MM.1S (cell line): Measurements from ENCODE around the gene TEKT2.

Experiments
- EZH2 ChIP-seq: fragments of 300-600 bp; sonication (generic); optimal IDR thresholded peaks from 2 replicates; pipeline ENCODE3; 2017; ENCODE audit warnings: low read depth, mild to moderate bottlenecking, antibody characterized with exemption, low read length, mixed read lengths
- TF ChIP-seq, protein P1 (sequence below): fragments of 300-600 bp; sonication (generic); IDR thresholded peaks from 2 replicates; pipeline ENCODE4 v1.5.1; 2016; ENCODE audit warnings: antibody characterized with exemption, low read length, mixed read lengths

DNA sequence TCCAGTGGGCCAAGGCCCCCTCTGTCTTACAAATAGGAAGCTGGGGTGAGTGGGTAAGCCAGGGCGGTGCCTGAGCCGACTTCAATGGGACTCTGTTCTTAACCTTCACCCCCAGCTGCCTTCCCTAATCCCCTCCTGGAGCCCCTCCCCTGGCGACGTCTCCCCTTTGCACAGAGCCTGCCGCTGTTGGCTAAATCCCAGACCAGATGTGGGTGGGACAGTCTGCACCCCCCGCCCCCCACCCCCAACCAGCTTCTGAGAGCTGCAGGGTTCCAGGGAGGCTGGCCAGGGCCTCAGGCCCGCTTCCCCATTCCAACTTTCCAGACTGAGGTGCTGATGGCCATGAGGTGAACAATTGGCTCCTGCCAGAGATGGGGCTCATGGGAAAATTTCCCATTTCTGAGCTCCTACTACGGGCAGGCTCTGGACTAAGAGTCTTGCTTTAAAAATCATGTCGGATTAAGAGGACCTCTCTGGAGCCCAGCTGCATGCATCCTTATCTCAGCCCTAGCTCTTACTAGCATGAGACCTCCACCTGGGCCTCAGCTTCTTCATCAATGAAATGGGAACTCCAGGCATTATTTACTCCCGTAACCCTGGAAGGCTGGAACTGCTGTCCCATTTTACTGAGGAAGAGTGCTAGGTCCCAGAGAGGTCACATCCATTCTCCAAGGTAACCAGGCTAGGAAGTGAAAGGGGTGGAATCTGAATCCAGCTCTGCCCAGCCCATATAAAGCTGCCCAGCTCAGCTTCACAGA lies 34.7 kb downstream of the TEKT2 start:
- TF ChIP-seq, protein P1, sequence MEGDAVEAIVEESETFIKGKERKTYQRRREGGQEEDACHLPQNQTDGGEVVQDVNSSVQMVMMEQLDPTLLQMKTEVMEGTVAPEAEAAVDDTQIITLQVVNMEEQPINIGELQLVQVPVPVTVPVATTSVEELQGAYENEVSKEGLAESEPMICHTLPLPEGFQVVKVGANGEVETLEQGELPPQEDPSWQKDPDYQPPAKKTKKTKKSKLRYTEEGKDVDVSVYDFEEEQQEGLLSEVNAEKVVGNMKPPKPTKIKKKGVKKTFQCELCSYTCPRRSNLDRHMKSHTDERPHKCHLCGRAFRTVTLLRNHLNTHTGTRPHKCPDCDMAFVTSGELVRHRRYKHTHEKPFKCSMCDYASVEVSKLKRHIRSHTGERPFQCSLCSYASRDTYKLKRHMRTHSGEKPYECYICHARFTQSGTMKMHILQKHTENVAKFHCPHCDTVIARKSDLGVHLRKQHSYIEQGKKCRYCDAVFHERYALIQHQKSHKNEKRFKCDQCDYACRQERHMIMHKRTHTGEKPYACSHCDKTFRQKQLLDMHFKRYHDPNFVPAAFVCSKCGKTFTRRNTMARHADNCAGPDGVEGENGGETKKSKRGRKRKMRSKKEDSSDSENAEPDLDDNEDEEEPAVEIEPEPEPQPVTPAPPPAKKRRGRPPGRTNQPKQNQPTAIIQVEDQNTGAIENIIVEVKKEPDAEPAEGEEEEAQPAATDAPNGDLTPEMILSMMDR = no peak
- TF ChIP-seq EZH2 = no peak
